GM12878 (cell line): ENCODE data around the gene LRRC14B. TPM values are rescaled to one million over a fixed set of nuclear protein-coding genes. Genes with fewer than 3 reads are reported as not detected.

ENCODE experiments used
- ATAC-seq: fragments of 200-7000 bp; cut with Tn5 transposase; 3 replicates; pipeline ENCODE4 v1.9.1; 2020; ENCODE audit warnings: mild to moderate bottlenecking, moderate library complexity
- BruUV-seq: library from RNA; stranded (reverse); fragments of 400-500 nt; replicated peaks from 2 replicates; lab custom pipeline; 2021; lab: Mats Ljungman, UMichigan
- CTCF ChIA-PET: fragments of 300-600 bp; sonication (Branson Sonifier 250); formaldehyde crosslinking; extraction: SDS; loops from one replicate; lab custom pipeline; 2021; ENCODE audit warnings: inconsistent platforms; lab: Yijun Ruan, JAX
- POLR2A ChIA-PET: fragments of 350-600 bp; formaldehyde crosslinking; extraction: SDS; loops from one replicate; lab custom pipeline; 2021; ENCODE audit warnings: inconsistent platforms; lab: Charles Lee
- RAD21 ChIA-PET: fragments of 300-600 bp; sonication (Branson Sonifier 250); formaldehyde crosslinking; loops from one replicate; lab custom pipeline; 2023; ENCODE audit warnings: antibody characterized with exemption; ENCODE audit not compliant: unreplicated experiment; lab: Charles Lee
- SMC1A ChIA-PET: fragments of 300-600 bp; sonication (Branson Sonifier 250); formaldehyde crosslinking; loops from one replicate; lab custom pipeline; 2023; ENCODE audit not compliant: unreplicated experiment, uncharacterized antibody; lab: Charles Lee
- DNase-seq: peaks from one replicate; pipeline ENCODE4 v3.0.0-alpha.2; 2011; ENCODE audit warnings: low read depth, low spot score
- FAIRE-seq: peaks from 3 replicates; lab custom pipeline; 2011; peaks lifted over from hg19 to GRCh38; lab: Jason Lieb, UNC
- H2AFZ ChIP-seq: 2 replicates; pipeline ENCODE4 v1.6.0; 2011; ENCODE audit warnings: low read depth, low read length, control low read depth; ENCODE audit not compliant: control insufficient read depth
- H3K27ac ChIP-seq: 2 replicates; pipeline ENCODE4 v1.5.1; 2011; ENCODE audit warnings: control low read depth; ENCODE audit not compliant: control insufficient read depth, insufficient read depth
- H3K27me3 ChIP-seq, 2 experiments: replicated peaks in 1 of 2; 2 replicates each; pipeline versions ENCODE4 v1.6.0 to v1.6.1; 2011; ENCODE audit warnings: low read length in 1 of 2; ENCODE audit not compliant: control insufficient read depth in 2 of 2, insufficient read depth in 2 of 2
- H3K36me3 ChIP-seq, 2 experiments: 2 replicates each; pipeline ENCODE4 v1.5.1; 2011; ENCODE audit warnings: low read length in 1 of 2; ENCODE audit not compliant: control insufficient read depth in 2 of 2, insufficient read depth in 2 of 2
- H3K4me1 ChIP-seq: 2 replicates; pipeline ENCODE4 v1.6.1; 2011; ENCODE audit warnings: mild to moderate bottlenecking, low read length, moderate library complexity, mixed read lengths; ENCODE audit not compliant: control insufficient read depth, insufficient read depth
- H3K4me2 ChIP-seq: 2 replicates; pipeline ENCODE4 v1.6.0; 2011; ENCODE audit warnings: control low read depth; ENCODE audit not compliant: control insufficient read depth, insufficient read depth
- H3K4me3 ChIP-seq: fragments of 200-600 bp; sonication (generic); 2 replicates; pipeline ENCODE4 v1.5.1; 2016
- H3K79me2 ChIP-seq: 2 replicates; pipeline ENCODE4 v1.6.0; 2011; ENCODE audit warnings: low read length; ENCODE audit not compliant: control insufficient read depth, insufficient read depth
- H3K9ac ChIP-seq: 2 replicates; pipeline ENCODE4 v1.8.0; 2011; ENCODE audit warnings: low read length, control low read depth, mixed read lengths; ENCODE audit not compliant: control insufficient read depth, insufficient read depth
- H3K9me3 ChIP-seq: replicated peaks from 3 replicates; pipeline ENCODE4 v1.5.1; 2011; ENCODE audit warnings: mild to moderate bottlenecking, low read length; ENCODE audit not compliant: control insufficient read depth, insufficient read depth
- H4K20me1 ChIP-seq: 2 replicates; pipeline ENCODE4 v1.6.0; 2011; ENCODE audit not compliant: control insufficient read depth, insufficient read depth
- ASH2L ChIP-seq: fragments of 300-600, 200-600 bp; sonication (generic); IDR thresholded peaks from 2 replicates; pipeline ENCODE4 v1.6.1; 2017; ENCODE audit warnings: low read depth, mild to moderate bottlenecking, borderline replicate concordance
- BACH1 ChIP-seq: fragments of 450-650 bp; IDR thresholded peaks from 2 replicates; pipeline ENCODE4 v1.6.1; 2017; ENCODE audit warnings: mild to moderate bottlenecking, borderline replicate concordance
- DPF2 ChIP-seq: fragments of 450-650 bp; IDR thresholded peaks from 2 replicates; pipeline ENCODE4 v1.6.1; 2017; ENCODE audit warnings: mild to moderate bottlenecking
- EGR1 ChIP-seq, 2 experiments: IDR thresholded peaks; 1 replicate in 1 of 2; 2 replicates in 1 of 2; pipeline ENCODE4 v1.6.1; 2011 to 2012; ENCODE audit warnings: low read depth in 2 of 2, low read length in 2 of 2, borderline replicate concordance in 1 of 2, mild to moderate bottlenecking in 1 of 2, moderate library complexity in 1 of 2
- FOXK2 ChIP-seq: fragments of 450-650 bp; IDR thresholded peaks from 2 replicates; pipeline ENCODE4 v1.6.1; 2017; ENCODE audit warnings: mild to moderate bottlenecking, moderate library complexity
- HDGF ChIP-seq: fragments of 450-650 bp; IDR thresholded peaks from 2 replicates; pipeline ENCODE4 v1.6.1; 2016; ENCODE audit warnings: antibody characterized with exemption
- NR2C2 ChIP-seq: IDR thresholded peaks from 2 replicates; pipeline ENCODE4 v1.6.1; 2011; ENCODE audit warnings: borderline replicate concordance, low read depth; ENCODE audit not compliant: control insufficient read depth, insufficient read length
- POLR2A ChIP-seq: IDR thresholded peaks from 2 replicates; pipeline ENCODE4 v1.6.1; 2011; ENCODE audit warnings: low read depth, mild to moderate bottlenecking, low read length
- RBBP5 ChIP-seq: fragments of 200-600 bp; sonication (generic); conservative IDR thresholded peaks from 2 replicates; pipeline ENCODE4 v1.6.1; 2016
- SMARCA5 ChIP-seq: fragments of 450-650 bp; IDR thresholded peaks from 2 replicates; pipeline ENCODE4 v1.6.1; 2017; ENCODE audit warnings: mild to moderate bottlenecking
- SMC3 ChIP-seq: IDR thresholded peaks from 2 replicates; pipeline ENCODE4 v1.6.1; 2011; ENCODE audit warnings: low read length, improper control_type of control experiment, borderline replicate concordance
- YBX1 ChIP-seq: fragments of 450-650 bp; IDR thresholded peaks from 2 replicates; pipeline ENCODE4 v1.6.1; 2016; ENCODE audit warnings: antibody characterized with exemption
- YY1 ChIP-seq: IDR thresholded peaks from 2 replicates; pipeline ENCODE4 v1.6.1; 2011; ENCODE audit warnings: low read depth, mild to moderate bottlenecking, low read length
- ZSCAN29 ChIP-seq: fragments of 450-650 bp; IDR thresholded peaks from 2 replicates; pipeline ENCODE4 v1.6.1; 2017; ENCODE audit warnings: mild to moderate bottlenecking, moderate library complexity
- WGBS: methylation state at CpG from one replicate; pipeline ENCODE4 v1.1.6; 2016; ENCODE audit warnings: low lambda C conversion rate; ENCODE audit not compliant: insufficient replicate concordance, insufficient coverage; ENCODE audit errors: missing lambda C conversion rate; 5-methylcytosine and 5-hydroxymethylcytosine counted together
- in situ Hi-C: fragments of 300-500 bp; cut with MboI; formaldehyde crosslinking; loops from 9 replicates; pipeline ENCODE4 v1.14.3; 2018; ENCODE audit warnings: mixed read lengths
- intact Hi-C: fragments of 100-400 bp; cut with micrococcal nuclease; formaldehyde crosslinking; loops from one replicate; pipeline ENCODE4 v1.14.2; 2022; ENCODE audit not compliant: unreplicated experiment
- polyA plus RNA-seq, 11 experiments: library from polyadenylated mRNA; depleted of rRNA in 4 of 11; unstranded in 6 of 11; stranded (reverse) in 5 of 11; fragments of >200 nt; fragmentation: Nextera tagmentation in 4 of 11; fragmentation: Illumina TruSeq in 1 of 11; extraction: Ambion mirVana in 4 of 11; extraction: Trizol in 1 of 11; gene quantifications; 1 replicate in 1 of 11; 2 replicates in 10 of 11; pipeline versions ENCODE4 v1.2.1 to v1.2.3, GENCODE V29; 2011 to 2016; ENCODE audit warnings: inconsistent platforms in 2 of 11, missing spikeins in 2 of 11, low read depth in 1 of 11
- total RNA-seq, 4 experiments: library from RNA; depleted of rRNA in 3 of 4; stranded (reverse); fragments of >200 nt in 3 of 4; fragmentation: Illumina TruSeq in 1 of 4; extraction: Trizol in 1 of 4; gene quantifications; 2 replicates each; pipeline versions ENCODE4 v1.2.1 to v1.2.3, GENCODE V29; 2013 to 2021
- TF ChIP-seq, protein P1 (sequence below): fragments of 450-650 bp; formaldehyde crosslinking; IDR thresholded peaks from 2 replicates; pipeline ENCODE4 v1.5.0; 2022; ENCODE audit warnings: mild to moderate bottlenecking, missing genetic modification characterization
- TF ChIP-seq, protein P2 (sequence below): fragments of 450-650 bp; IDR thresholded peaks from 2 replicates; pipeline ENCODE4 v1.6.1; 2016; ENCODE audit warnings: mild to moderate bottlenecking
- TF ChIP-seq, protein P3 (sequence below): IDR thresholded peaks from 2 replicates; pipeline ENCODE4 v1.6.1; 2011; ENCODE audit warnings: borderline replicate concordance, low read depth, mild to moderate bottlenecking, moderate library complexity, low read length; ENCODE audit not compliant: insufficient read depth, poor library complexity, severe bottlenecking

The LRRC14B gene
- total and polyA plus RNA-seq, 10 of the 15 experiments (the other 5 are each of a cell fraction or from before 2014, with no cell fraction given): 0.06 to 0.31 (median 0.13) TPM; not detected in 5

DNA sequence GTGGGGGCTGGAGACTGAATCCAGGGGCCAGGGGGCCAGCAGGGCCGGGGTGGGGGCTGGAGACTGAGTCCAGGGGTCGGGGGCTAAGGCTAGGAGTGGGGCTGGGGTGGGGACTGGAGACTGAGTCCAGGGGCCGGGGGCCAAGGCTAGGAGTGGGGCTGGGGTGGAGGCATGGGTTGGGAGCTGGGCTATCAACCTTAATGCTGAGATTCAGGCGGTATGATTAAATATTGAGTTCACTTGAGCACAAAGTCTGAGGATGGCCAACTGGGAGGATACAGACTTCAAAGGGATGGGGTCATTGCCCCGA is 17.0 kb upstream of the LRRC14B start:
- SMC1A ChIA-PET: no interaction called here

DNA sequence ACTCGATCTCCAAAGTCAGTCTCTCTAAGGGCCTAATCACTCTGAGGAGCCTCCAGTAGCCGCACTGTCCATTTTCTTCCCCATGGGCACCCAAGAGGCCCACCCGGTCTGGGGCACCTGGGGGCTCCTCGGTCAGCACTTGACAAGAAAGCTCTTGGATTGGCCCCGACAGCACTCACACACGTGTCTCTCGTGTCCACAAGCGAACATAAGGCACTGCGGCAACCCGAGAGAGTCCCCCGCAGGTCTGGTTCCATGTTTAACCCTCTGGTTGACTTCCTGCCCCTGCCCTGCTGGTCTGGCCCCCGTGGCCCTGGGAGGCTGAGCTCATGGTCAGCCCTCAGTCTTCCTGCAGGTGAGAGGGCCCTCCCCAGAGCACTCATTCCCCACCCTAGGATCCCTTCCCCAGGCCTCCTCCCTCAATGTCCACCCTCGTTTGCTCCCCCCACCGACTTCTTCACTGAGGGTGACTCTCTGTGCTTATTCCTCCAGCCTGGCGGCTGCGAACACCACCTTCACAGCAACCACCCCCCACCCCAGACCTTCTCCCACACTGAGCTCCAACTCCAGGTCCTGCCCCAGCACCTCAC is 16.3 kb upstream of the LRRC14B start:
- ChIA-PET SMC1A (no interaction called here), CTCF (no interaction called here), RAD21 (no interaction called here), POLR2A (no interaction called here)
- in situ Hi-C loops (no loop called here), intact Hi-C loops (no loop called here)
- Histone ChIP-seq H3K4me1 (no peaks in the 10 kb centered on the region), H3K4me3 (no peak overlapping the region), H4K20me1 (no peaks in the 10 kb centered on the region), H3K4me2 (no peak overlapping the region), H3K27me3 (peaks cover 0 to 3% of the 10 kb centered on the region in 2 experiments; a peak in 2 of 4 replicates), H3K9ac (no peak overlapping the region), H3K36me3 (no peaks in the 10 kb centered on the region), H2AFZ (no peak overlapping the region), H3K27ac (no peak overlapping the region), H3K9me3 (no peaks in the 10 kb centered on the region), H3K79me2 (no peaks in the 10 kb centered on the region)
- FAIRE-seq (no peak), ATAC-seq (no peak), DNase-seq (no peak)
- 46% methylated on average over 14 of the region's 16 CpGs for WGBS
- no TSS peak for BruUV-seq
- TF ChIP-seq YY1: no peak
- no peak for TF ChIP-seq EGR1 (IDR thresholded peaks at IDR 0.05; ENCODE audit: borderline replicate concordance in 1 of 2, low read depth in 2 of 2, low read length in 2 of 2)
- no peak for TF ChIP-seq YBX1
- TF ChIP-seq, protein P1, sequence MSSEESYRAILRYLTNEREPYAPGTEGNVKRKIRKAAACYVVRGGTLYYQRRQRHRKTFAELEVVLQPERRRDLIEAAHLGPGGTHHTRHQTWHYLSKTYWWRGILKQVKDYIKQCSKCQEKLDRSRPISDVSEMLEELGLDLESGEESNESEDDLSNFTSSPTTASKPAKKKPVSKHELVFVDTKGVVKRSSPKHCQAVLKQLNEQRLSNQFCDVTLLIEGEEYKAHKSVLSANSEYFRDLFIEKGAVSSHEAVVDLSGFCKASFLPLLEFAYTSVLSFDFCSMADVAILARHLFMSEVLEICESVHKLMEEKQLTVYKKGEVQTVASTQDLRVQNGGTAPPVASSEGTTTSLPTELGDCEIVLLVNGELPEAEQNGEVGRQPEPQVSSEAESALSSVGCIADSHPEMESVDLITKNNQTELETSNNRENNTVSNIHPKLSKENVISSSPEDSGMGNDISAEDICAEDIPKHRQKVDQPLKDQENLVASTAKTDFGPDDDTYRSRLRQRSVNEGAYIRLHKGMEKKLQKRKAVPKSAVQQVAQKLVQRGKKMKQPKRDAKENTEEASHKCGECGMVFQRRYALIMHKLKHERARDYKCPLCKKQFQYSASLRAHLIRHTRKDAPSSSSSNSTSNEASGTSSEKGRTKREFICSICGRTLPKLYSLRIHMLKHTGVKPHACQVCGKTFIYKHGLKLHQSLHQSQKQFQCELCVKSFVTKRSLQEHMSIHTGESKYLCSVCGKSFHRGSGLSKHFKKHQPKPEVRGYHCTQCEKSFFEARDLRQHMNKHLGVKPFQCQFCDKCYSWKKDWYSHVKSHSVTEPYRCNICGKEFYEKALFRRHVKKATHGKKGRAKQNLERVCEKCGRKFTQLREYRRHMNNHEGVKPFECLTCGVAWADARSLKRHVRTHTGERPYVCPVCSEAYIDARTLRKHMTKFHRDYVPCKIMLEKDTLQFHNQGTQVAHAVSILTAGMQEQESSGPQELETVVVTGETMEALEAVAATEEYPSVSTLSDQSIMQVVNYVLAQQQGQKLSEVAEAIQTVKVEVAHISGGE (CRISPR knock-in tag): no peak
- TF ChIP-seq SMARCA5: no peak
- no peak for TF ChIP-seq RBBP5
- TF ChIP-seq FOXK2: no peak
- no peak for TF ChIP-seq DPF2
- TF ChIP-seq, protein P2, sequence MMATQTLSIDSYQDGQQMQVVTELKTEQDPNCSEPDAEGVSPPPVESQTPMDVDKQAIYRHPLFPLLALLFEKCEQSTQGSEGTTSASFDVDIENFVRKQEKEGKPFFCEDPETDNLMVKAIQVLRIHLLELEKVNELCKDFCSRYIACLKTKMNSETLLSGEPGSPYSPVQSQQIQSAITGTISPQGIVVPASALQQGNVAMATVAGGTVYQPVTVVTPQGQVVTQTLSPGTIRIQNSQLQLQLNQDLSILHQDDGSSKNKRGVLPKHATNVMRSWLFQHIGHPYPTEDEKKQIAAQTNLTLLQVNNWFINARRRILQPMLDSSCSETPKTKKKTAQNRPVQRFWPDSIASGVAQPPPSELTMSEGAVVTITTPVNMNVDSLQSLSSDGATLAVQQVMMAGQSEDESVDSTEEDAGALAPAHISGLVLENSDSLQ: no peak

More for the DNA sequence above, 17.0 kb upstream of the LRRC14B start:
- in situ Hi-C loops: no loop called here
- ChIA-PET POLR2A (no interaction called here), CTCF (no interaction called here), RAD21 (no interaction called here)
- no peaks in the 10 kb centered on the region for H3K9me3 ChIP-seq
- no peak for TF ChIP-seq ZSCAN29
- TF ChIP-seq POLR2A: no peak
- no peak for TF ChIP-seq HDGF
- TF ChIP-seq, protein P3, sequence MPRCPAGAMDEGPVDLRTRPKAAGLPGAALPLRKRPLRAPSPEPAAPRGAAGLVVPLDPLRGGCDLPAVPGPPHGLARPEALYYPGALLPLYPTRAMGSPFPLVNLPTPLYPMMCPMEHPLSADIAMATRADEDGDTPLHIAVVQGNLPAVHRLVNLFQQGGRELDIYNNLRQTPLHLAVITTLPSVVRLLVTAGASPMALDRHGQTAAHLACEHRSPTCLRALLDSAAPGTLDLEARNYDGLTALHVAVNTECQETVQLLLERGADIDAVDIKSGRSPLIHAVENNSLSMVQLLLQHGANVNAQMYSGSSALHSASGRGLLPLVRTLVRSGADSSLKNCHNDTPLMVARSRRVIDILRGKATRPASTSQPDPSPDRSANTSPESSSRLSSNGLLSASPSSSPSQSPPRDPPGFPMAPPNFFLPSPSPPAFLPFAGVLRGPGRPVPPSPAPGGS: no peak
- TF ChIP-seq NR2C2: no peak
- no peak for TF ChIP-seq BACH1
- no peak for TF ChIP-seq ASH2L
- no peak for TF ChIP-seq SMC3
- H3K36me3 ChIP-seq: no peaks in the 10 kb centered on the region
- no peak overlapping the region for H2AFZ ChIP-seq
- H3K27me3 ChIP-seq: peaks cover 0 to 3% of the 10 kb centered on the region in 2 experiments; a peak in 2 of 4 replicates
- H3K4me1 ChIP-seq: no peaks in the 10 kb centered on the region
- H3K9ac ChIP-seq: no peak overlapping the region
- 38% methylated on average over 2 of the region's 5 CpGs for WGBS
- no peak overlapping the region for H3K27ac ChIP-seq
- no peaks in the 10 kb centered on the region for H3K79me2 ChIP-seq
- intact Hi-C loops: no loop called here
- no peak for ATAC-seq
- no peak for DNase-seq
- no peaks in the 10 kb centered on the region for H4K20me1 ChIP-seq
- FAIRE-seq: no peak
- no peak overlapping the region for H3K4me3 ChIP-seq
- BruUV-seq: no TSS peak
- no peak overlapping the region for H3K4me2 ChIP-seq
